Measurements from ENCODE around the gene TULP1.

DNA sequence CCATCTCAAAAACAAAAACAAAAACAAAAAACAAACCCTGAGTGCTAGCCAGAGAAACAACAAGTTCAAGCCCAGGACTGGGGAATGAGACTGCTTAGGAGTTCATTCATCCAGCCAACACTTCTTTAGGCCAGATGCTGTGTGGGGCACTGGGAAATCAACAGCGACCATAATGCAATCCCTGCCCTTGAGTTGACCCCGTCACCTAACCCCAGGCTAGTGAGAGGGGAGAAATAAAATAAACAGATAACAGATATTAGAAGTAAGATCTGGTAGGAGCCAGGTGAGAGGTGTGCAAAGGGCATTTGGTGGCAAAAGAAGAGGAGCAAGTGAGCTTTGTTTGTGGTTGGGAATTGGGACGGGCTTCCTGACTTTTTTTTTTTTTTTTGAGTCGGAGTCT, 49.4 kb downstream of the TULP1 start:
- TF ChIP-seq, protein P1, sequence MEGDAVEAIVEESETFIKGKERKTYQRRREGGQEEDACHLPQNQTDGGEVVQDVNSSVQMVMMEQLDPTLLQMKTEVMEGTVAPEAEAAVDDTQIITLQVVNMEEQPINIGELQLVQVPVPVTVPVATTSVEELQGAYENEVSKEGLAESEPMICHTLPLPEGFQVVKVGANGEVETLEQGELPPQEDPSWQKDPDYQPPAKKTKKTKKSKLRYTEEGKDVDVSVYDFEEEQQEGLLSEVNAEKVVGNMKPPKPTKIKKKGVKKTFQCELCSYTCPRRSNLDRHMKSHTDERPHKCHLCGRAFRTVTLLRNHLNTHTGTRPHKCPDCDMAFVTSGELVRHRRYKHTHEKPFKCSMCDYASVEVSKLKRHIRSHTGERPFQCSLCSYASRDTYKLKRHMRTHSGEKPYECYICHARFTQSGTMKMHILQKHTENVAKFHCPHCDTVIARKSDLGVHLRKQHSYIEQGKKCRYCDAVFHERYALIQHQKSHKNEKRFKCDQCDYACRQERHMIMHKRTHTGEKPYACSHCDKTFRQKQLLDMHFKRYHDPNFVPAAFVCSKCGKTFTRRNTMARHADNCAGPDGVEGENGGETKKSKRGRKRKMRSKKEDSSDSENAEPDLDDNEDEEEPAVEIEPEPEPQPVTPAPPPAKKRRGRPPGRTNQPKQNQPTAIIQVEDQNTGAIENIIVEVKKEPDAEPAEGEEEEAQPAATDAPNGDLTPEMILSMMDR (conservative IDR thresholded peaks at IDR 0.05): no peak
- TF ChIP-seq EZH2 (IDR thresholded peaks at IDR 0.05; ENCODE audit: low read depth): no peak

Measured in PC-9 (cell line).